HG03175 (cell line): ENCODE results near the gene SH3TC2.
"Not testable (repeated sequence)": the region's sequence is repeated elsewhere in the genome, so short reads cannot be mapped to it uniquely, and the experiment has no call there.

Experiments
- ATAC-seq: cut with Tn5 transposase; IDR thresholded peaks from one replicate; pipeline ENCODE4 v1.9.1; 2021; ENCODE audit warnings: mild to moderate bottlenecking, moderate library complexity; ENCODE audit not compliant: unreplicated experiment

The SH3TC2 gene

GRCh38 chr5:149063017-149063687 is at the start of gene SH3TC2:
SH3TC2 (minus strand) TSS chr5:149063062; CDS start chr5:149063022, 40 bp downstream.
- ATAC-seq, result no peak

- no peak for ATAC-seq
Measured at GRCh38 chr5:149110406-149110805, 47.5 kb upstream of the SH3TC2 start.

GRCh38 chr5:149108651-149109280 is 45.9 kb upstream of the SH3TC2 start:
- ATAC-seq, result no peak

GRCh38 chr5:149100331-149100730 is 37.5 kb upstream of the SH3TC2 start:
- ATAC-seq, result no peak

GRCh38 chr5:149099920-149100319 is 37.1 kb upstream of the SH3TC2 start:
- ATAC-seq, result no peak

- ATAC-seq, result no peak
Measured at GRCh38 chr5:149094996-149095395, 32.1 kb upstream of the SH3TC2 start.

- ATAC-seq, result no peak
Measured at GRCh38 chr5:149093625-149094024, 30.8 kb upstream of the SH3TC2 start.

GRCh38 chr5:149089796-149090195 is 26.9 kb upstream of the SH3TC2 start:
- ATAC-seq, result no peak

- ATAC-seq, result no peak
Measured at GRCh38 chr5:149088686-149089085, 25.8 kb upstream of the SH3TC2 start.

- no peak for ATAC-seq
Measured at GRCh38 chr5:149083846-149084245, 21.0 kb upstream of the SH3TC2 start.

GRCh38 chr5:149082271-149082670 is 19.4 kb upstream of the SH3TC2 start:
- no peak for ATAC-seq

GRCh38 chr5:149080294-149080693 is 17.4 kb upstream of the SH3TC2 start:
- ATAC-seq, result no peak

- ATAC-seq, result no peak
Measured at GRCh38 chr5:149079883-149080282, 17.0 kb upstream of the SH3TC2 start.

- ATAC-seq, result not testable (repeated sequence)
Measured at GRCh38 chr5:149074071-149074470, 11.2 kb upstream of the SH3TC2 start.

- no peak for ATAC-seq
Measured at GRCh38 chr5:149073213-149073612, 10.4 kb upstream of the SH3TC2 start.

GRCh38 chr5:149072791-149073190 is 9.9 kb upstream of the SH3TC2 start:
- ATAC-seq, result no peak

GRCh38 chr5:149072376-149072775 is 9.5 kb upstream of the SH3TC2 start:
- no peak for ATAC-seq

- no peak for ATAC-seq
Measured at GRCh38 chr5:149071756-149072155, 8.9 kb upstream of the SH3TC2 start.

GRCh38 chr5:149071216-149071615 is 8.4 kb upstream of the SH3TC2 start:
- ATAC-seq, result no peak

GRCh38 chr5:149069711-149070110 is 6.8 kb upstream of the SH3TC2 start:
- ATAC-seq, result no peak

GRCh38 chr5:149063896-149064478 is 1.1 kb upstream of the SH3TC2 start:
- ATAC-seq, result no peak

GRCh38 chr5:149062371-149063016 is 368 bp downstream of the SH3TC2 start:
- no peak for ATAC-seq
